ENCODE data around the gene KCTD7.
A peak's percentile ranks its signal among the peaks of the same experiment; 100 is the strongest.

DNA sequence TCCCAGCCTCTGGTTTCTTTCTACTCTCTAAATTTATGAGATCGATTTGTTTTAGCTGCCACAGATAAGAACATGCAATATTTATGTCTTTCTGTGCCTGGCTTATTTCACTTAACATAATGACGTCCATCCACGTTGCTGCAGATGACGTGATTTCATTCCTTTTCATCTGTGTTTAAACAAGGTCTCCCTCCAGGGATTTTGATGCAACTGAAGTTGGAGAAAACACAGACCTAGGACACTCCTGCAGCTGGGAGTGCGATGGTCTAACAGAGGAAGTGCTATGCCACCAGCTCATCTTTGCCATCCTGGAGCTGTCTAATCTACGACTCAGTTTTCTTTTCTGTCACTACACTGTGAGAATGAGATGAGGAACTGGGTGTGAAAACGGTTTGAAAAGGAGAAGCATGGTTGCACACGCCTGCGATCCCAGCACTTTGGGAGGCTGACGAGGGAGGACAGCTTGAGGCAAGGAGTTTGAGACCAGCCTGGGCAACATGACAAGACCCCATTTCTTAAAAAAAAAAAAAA is 1.5 kb upstream of the KCTD7 start:
- TF ChIP-seq ZNF565 (CRISPR knock-in tag; conservative IDR thresholded peaks at IDR 0.05; ENCODE audit: low read depth) (no peak), ZFP3 (CRISPR knock-in tag; IDR thresholded peaks at IDR 0.05) (peak; percentile 75; the same call in 1 of the 2 replicates), TCF4 (CRISPR knock-in tag; IDR thresholded peaks at IDR 0.05; ENCODE audit: borderline replicate concordance) (peak; percentile 93), OSR1 (CRISPR knock-in tag; IDR thresholded peaks at IDR 0.05) (no peak), RARB (CRISPR knock-in tag; IDR thresholded peaks at IDR 0.05) (no peak)
- TF ChIP-seq, protein P1, sequence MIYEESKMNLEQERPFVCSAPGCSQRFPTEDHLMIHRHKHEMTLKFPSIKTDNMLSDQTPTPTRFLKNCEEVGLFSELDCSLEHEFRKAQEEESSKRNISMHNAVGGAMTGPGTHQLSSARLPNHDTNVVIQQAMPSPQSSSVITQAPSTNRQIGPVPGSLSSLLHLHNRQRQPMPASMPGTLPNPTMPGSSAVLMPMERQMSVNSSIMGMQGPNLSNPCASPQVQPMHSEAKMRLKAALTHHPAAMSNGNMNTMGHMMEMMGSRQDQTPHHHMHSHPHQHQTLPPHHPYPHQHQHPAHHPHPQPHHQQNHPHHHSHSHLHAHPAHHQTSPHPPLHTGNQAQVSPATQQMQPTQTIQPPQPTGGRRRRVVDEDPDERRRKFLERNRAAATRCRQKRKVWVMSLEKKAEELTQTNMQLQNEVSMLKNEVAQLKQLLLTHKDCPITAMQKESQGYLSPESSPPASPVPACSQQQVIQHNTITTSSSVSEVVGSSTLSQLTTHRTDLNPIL (CRISPR knock-in tag; IDR thresholded peaks at IDR 0.05; ENCODE audit: low read depth) = peak; percentile 89; the same call in 1 of the 2 replicates

Data from SK-N-SH treated with all-trans-retinoic acid at 6 μM for 48 hours (cell line).